Effector memory CD4-positive, alpha-beta T cell (primary cell): ENCODE measurements around the gene ATR.

ENCODE experiments used
- DNase-seq, 3 donors: peaks; one replicate each; pipeline ENCODE4 v3.0.0-alpha.2; 2020
- H3K27ac ChIP-seq: 2 replicates; pipeline ENCODE4 v1.7.0; 2013; ENCODE audit warnings: mild to moderate bottlenecking, low read length, moderate library complexity; ENCODE audit not compliant: insufficient read depth, poor library complexity, severe bottlenecking
- H3K27me3 ChIP-seq: replicated peaks from 2 replicates; pipeline ENCODE4 v1.7.0; 2013; ENCODE audit warnings: mild to moderate bottlenecking, low read length; ENCODE audit not compliant: insufficient read depth, control insufficient read depth, poor library complexity, severe bottlenecking
- H3K36me3 ChIP-seq: 2 replicates; pipeline ENCODE4 v1.7.0; 2013; ENCODE audit warnings: mild to moderate bottlenecking, low read length, moderate library complexity; ENCODE audit not compliant: control insufficient read depth, insufficient read depth
- H3K4me1 ChIP-seq: 2 replicates; pipeline ENCODE4 v1.7.0; 2013; ENCODE audit warnings: low read length, mild to moderate bottlenecking; ENCODE audit not compliant: control insufficient read depth, insufficient read depth, poor library complexity, severe bottlenecking
- H3K4me3 ChIP-seq: 2 replicates; pipeline ENCODE4 v1.7.0; 2013; ENCODE audit warnings: low read length, low read depth, mild to moderate bottlenecking; ENCODE audit not compliant: insufficient read depth, poor library complexity, severe bottlenecking
- H3K9me3 ChIP-seq: 2 replicates; pipeline ENCODE4 v1.7.0; 2013; ENCODE audit warnings: mild to moderate bottlenecking, low read length, moderate library complexity; ENCODE audit not compliant: control insufficient read depth

ATR gene

GRCh38 chr3:142501004-142501926 is 77.3 kb downstream of the ATR start:
- Histone ChIP-seq H3K9me3 (no peaks in the 10 kb centered on the region), H3K27me3 (no peaks in the 10 kb centered on the region), H3K27ac (no peak overlapping the region), H3K4me1 (no peaks in the 10 kb centered on the region), H3K4me3 (no peak overlapping the region), H3K36me3 (peaks cover 39% of the 10 kb centered on the region)
- no peak for DNase-seq

- Histone ChIP-seq H3K36me3 (peaks cover 37% of the 10 kb centered on the region), H3K9me3 (no peaks in the 10 kb centered on the region), H3K27me3 (no peaks in the 10 kb centered on the region), H3K4me3 (no peak overlapping the region), H3K27ac (no peak overlapping the region), H3K4me1 (no peaks in the 10 kb centered on the region)
- no peak for DNase-seq
Observed at GRCh38 chr3:142500211-142500610, 78.3 kb downstream of the ATR start.

- H3K4me3 ChIP-seq: no peak overlapping the region
- no peaks in the 10 kb centered on the region for H3K4me1 ChIP-seq
- peaks cover 40% of the 10 kb centered on the region for H3K36me3 ChIP-seq
- no peak overlapping the region for H3K27ac ChIP-seq
- H3K9me3 ChIP-seq: no peaks in the 10 kb centered on the region
- no peaks in the 10 kb centered on the region for H3K27me3 ChIP-seq
- no peak for DNase-seq
Observed at GRCh38 chr3:142498397-142499180, 79.9 kb downstream of the ATR start.

GRCh38 chr3:142497729-142498128 is 80.8 kb downstream of the ATR start:
- Histone ChIP-seq H3K4me1 (no peaks in the 10 kb centered on the region), H3K36me3 (peaks cover 45% of the 10 kb centered on the region), H3K9me3 (no peaks in the 10 kb centered on the region), H3K27ac (no peak overlapping the region), H3K27me3 (no peaks in the 10 kb centered on the region), H3K4me3 (no peak overlapping the region)
- DNase-seq: no peak

- Histone ChIP-seq H3K36me3 (peaks cover 44% of the 10 kb centered on the region), H3K9me3 (no peaks in the 10 kb centered on the region), H3K4me3 (no peak overlapping the region), H3K4me1 (no peaks in the 10 kb centered on the region), H3K27me3 (no peaks in the 10 kb centered on the region), H3K27ac (no peak overlapping the region)
- no peak for DNase-seq
Observed at GRCh38 chr3:142495103-142495502, 83.4 kb downstream of the ATR start.

- Histone ChIP-seq H3K4me1 (no peaks in the 10 kb centered on the region), H3K36me3 (peaks cover 43% of the 10 kb centered on the region), H3K27me3 (no peaks in the 10 kb centered on the region), H3K4me3 (no peak overlapping the region), H3K27ac (no peak overlapping the region), H3K9me3 (no peaks in the 10 kb centered on the region)
- DNase-seq: no peak
Observed at GRCh38 chr3:142492184-142492583, 86.3 kb downstream of the ATR start.

- no peak for DNase-seq
- no peaks in the 10 kb centered on the region for H3K4me1 ChIP-seq
- H3K27me3 ChIP-seq: no peaks in the 10 kb centered on the region
- H3K27ac ChIP-seq: no peak overlapping the region
- H3K4me3 ChIP-seq: no peak overlapping the region
- peaks cover 37% of the 10 kb centered on the region for H3K36me3 ChIP-seq
- no peaks in the 10 kb centered on the region for H3K9me3 ChIP-seq
Observed at GRCh38 chr3:142489572-142490323, 88.8 kb downstream of the ATR start.

- Histone ChIP-seq H3K27ac (no peak overlapping the region), H3K4me3 (no peak overlapping the region), H3K27me3 (no peaks in the 10 kb centered on the region), H3K36me3 (peaks cover 44% of the 10 kb centered on the region), H3K4me1 (no peaks in the 10 kb centered on the region), H3K9me3 (peaks cover 10% of the 10 kb centered on the region)
- DNase-seq: no peak
Observed at GRCh38 chr3:142484912-142485435, 93.6 kb downstream of the ATR start.

- Histone ChIP-seq H3K36me3 (peaks cover 35% of the 10 kb centered on the region), H3K4me1 (no peaks in the 10 kb centered on the region), H3K9me3 (peaks cover 10% of the 10 kb centered on the region), H3K27ac (no peak overlapping the region), H3K27me3 (no peaks in the 10 kb centered on the region), H3K4me3 (no peak overlapping the region)
- no peak for DNase-seq
Observed at GRCh38 chr3:142481196-142481595, 97.3 kb downstream of the ATR start.
